ENCODE results near the gene LHFPL2.

DNA sequence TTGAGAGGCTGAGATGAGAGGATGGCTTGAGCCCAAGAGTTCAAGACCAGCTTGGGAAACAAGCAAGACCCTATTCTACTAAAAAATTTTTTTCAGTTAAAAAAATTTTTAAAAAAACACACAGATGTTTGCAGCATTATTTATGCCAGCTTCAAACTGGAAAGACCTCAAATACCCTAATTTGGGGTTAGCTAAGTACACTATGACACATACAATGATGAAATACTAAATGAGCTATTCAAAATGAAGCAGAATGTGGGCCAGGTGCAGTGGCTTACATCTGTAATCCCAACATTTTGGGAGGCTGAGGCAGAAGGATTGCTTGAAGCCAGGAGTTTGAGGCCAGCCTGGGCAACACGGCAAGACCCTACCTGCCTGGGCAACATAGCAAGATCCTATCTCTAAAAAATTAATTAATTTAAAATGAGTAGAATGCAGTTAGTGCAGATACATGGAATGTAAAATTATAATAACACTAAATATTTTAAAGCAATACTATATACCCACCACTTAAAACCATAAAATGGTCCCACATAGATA lies 44.9 kb downstream of the LHFPL2 start:
- TF ChIP-seq, protein P1, sequence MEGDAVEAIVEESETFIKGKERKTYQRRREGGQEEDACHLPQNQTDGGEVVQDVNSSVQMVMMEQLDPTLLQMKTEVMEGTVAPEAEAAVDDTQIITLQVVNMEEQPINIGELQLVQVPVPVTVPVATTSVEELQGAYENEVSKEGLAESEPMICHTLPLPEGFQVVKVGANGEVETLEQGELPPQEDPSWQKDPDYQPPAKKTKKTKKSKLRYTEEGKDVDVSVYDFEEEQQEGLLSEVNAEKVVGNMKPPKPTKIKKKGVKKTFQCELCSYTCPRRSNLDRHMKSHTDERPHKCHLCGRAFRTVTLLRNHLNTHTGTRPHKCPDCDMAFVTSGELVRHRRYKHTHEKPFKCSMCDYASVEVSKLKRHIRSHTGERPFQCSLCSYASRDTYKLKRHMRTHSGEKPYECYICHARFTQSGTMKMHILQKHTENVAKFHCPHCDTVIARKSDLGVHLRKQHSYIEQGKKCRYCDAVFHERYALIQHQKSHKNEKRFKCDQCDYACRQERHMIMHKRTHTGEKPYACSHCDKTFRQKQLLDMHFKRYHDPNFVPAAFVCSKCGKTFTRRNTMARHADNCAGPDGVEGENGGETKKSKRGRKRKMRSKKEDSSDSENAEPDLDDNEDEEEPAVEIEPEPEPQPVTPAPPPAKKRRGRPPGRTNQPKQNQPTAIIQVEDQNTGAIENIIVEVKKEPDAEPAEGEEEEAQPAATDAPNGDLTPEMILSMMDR (IDR thresholded peaks at IDR 0.05; ENCODE audit: low read depth, low read length): no peak
- TF ChIP-seq POLR2A (IDR thresholded peaks at IDR 0.05; ENCODE audit: extremely low read depth, insufficient read length) (no peak), MYC (IDR thresholded peaks at IDR 0.05; ENCODE audit: low read depth, low read length) (no peak)
- TF ChIP-seq, protein P2, sequence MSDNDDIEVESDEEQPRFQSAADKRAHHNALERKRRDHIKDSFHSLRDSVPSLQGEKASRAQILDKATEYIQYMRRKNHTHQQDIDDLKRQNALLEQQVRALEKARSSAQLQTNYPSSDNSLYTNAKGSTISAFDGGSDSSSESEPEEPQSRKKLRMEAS (IDR thresholded peaks at IDR 0.05; ENCODE audit: low read depth, low read length): no peak
